Measurements from ENCODE around the gene FAM111B.

- TF ChIP-seq, protein P1, sequence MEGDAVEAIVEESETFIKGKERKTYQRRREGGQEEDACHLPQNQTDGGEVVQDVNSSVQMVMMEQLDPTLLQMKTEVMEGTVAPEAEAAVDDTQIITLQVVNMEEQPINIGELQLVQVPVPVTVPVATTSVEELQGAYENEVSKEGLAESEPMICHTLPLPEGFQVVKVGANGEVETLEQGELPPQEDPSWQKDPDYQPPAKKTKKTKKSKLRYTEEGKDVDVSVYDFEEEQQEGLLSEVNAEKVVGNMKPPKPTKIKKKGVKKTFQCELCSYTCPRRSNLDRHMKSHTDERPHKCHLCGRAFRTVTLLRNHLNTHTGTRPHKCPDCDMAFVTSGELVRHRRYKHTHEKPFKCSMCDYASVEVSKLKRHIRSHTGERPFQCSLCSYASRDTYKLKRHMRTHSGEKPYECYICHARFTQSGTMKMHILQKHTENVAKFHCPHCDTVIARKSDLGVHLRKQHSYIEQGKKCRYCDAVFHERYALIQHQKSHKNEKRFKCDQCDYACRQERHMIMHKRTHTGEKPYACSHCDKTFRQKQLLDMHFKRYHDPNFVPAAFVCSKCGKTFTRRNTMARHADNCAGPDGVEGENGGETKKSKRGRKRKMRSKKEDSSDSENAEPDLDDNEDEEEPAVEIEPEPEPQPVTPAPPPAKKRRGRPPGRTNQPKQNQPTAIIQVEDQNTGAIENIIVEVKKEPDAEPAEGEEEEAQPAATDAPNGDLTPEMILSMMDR (IDR thresholded peaks at IDR 0.05; ENCODE audit: low read depth, low read length) = no peak
- no peak for TF ChIP-seq MAX (IDR thresholded peaks at IDR 0.05; ENCODE audit: low read depth, low read length)
- TF ChIP-seq POLR2A (IDR thresholded peaks at IDR 0.05; ENCODE audit: extremely low read depth, insufficient read length) = no peak
These were observed 47.6 kb downstream of the FAM111B start for GRCh38 chr11:59154610-59155009.

All from NB4 (cell line).